Stimulated activated naive CD8-positive, alpha-beta T cell treated with anti-CD3 and anti-CD28 coated beads, Interleukin-15, amount 100 ng/mL, for 72 hours (primary cell): ENCODE results near the gene ZNF527.
"Not testable (repeated sequence)": the region's sequence is repeated elsewhere in the genome, so short reads cannot be mapped to it uniquely, and the experiment has no call there.

Source experiments
- ATAC-seq: fragments of 150-1000 bp; cut with Tn5 transposase; 2 replicates; pipeline ENCODE4 v1.10.0; 2021; ENCODE audit warnings: mild to moderate bottlenecking, moderate library complexity
- DNase-seq, 2 donors: peaks; one replicate each; pipeline ENCODE4 v3.0.0; 2021 to 2022
- H3K27ac Mint-ChIP-seq, 2 donors: one replicate each; pipeline ENCODE4 v1.8.0; 2022; ENCODE audit warnings: mild to moderate bottlenecking in 2 of 2, mixed read lengths in 2 of 2, moderate library complexity in 2 of 2
- H3K27me3 Mint-ChIP-seq: one replicate; pipeline ENCODE4 v1.8.0; 2022; ENCODE audit warnings: mixed read lengths
- H3K4me1 Mint-ChIP-seq: one replicate; pipeline ENCODE4 v1.8.0; 2022; ENCODE audit warnings: mild to moderate bottlenecking, mixed read lengths
- H3K4me3 Mint-ChIP-seq, 2 donors: one replicate each; pipeline ENCODE4 v1.8.0; 2022; ENCODE audit warnings: mild to moderate bottlenecking in 2 of 2, mixed read lengths in 2 of 2, moderate library complexity in 1 of 2
- H3K9me3 Mint-ChIP-seq, 2 donors: one replicate each; pipeline ENCODE4 v1.8.0; 2022; ENCODE audit warnings: mixed read lengths in 2 of 2

The ZNF527 gene

DNA sequence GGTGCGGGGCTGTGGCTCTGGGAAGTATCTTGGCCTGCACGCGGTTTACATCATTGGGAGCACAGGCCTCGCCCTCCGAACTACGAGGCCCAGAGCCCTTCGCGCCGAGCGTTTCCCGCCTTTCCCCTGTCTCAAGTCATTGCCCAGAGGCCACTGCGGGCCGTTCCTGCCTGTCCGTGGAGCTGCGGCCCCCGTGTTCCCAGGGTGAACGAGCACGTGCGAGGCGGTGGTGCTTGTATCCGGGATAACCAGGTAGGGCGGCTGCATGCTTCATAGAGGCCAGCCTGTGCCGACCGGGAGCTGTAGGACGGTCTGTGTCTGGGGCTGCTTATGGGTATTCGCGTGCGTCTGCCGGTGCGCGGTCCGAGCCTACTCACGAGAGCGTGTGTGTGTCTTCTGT, 32.5 kb downstream of the ZNF527 start:
- Mint-ChIP-seq H3K4me1 (no peaks in the 10 kb centered on the region), H3K4me3 (no peak overlapping the region), H3K9me3 (peaks cover 58 to 81% of the 10 kb centered on the region in 2 donors), H3K27me3 (no peaks in the 10 kb centered on the region), H3K27ac (no peak overlapping the region)
- ATAC-seq, result no peak
- DNase-seq, result no peak

DNA sequence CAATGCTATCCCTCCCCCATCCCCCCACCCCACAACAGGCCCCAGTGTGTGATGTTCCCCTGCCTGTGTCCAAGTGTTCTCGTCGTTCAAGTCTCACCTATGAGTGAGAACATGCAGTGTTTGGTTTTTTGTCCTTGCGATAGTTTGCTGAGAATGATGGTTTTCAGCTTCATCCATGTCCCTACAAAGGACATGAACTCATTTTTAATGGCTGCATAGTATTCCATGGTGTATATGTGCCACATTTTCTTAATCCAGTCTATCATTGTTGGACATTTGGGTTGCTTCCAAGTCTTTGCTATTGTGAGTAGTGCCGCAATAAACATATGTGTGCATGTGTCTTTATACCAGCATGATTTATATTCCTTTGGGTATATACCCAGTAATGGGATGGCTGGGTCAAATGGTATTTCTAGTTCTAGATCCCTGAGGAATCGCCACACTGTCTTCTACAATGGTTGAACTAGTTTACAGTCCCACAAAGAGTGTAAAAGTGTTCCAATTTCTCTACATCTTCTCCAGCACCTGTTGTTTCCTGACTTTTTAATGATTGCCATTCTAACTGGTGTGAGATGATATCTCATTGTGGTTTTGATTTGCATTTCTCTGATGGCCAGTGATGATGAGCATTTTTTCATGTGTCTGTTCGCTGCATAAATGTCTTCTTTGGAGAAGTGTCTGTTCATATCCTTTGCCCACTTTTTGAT, 35.4 kb downstream of the ZNF527 start:
- H3K27ac Mint-ChIP-seq, H3K27me3 Mint-ChIP-seq, H3K4me1 Mint-ChIP-seq, DNase-seq, ATAC-seq, H3K4me3 Mint-ChIP-seq: not testable (repeated sequence)
- H3K9me3 Mint-ChIP-seq, result peaks cover 47 to 71% of the 10 kb centered on the region in 2 donors

DNA sequence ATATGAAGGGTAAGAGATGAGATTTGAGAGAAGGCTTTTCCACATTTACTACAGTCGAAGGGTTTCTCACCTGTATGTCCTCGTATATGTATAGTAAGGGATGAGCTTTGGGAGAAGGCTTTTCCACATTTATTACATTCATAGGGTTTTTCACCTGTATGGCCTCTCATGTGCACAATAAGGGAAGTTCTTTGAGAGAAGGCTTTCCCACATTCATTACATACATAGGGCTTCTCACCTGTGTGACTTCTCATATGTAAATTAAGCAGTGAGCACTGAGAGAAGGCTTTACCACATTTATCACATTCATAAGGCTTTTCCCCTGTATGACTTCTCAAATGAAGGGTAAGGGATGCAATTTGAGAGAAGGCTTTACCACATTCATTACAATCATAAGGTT, 41.8 kb downstream of the ZNF527 start:
- Mint-ChIP-seq H3K27ac (no peak overlapping the region), H3K27me3 (no peaks in the 10 kb centered on the region), H3K4me3 (no peak overlapping the region), H3K9me3 (peaks cover 40 to 41% of the 10 kb centered on the region in 2 donors), H3K4me1 (no peaks in the 10 kb centered on the region)
- ATAC-seq (no peak), DNase-seq (no peak)

GRCh38 chr19:37413313-37414084, 42.6 kb downstream of the ZNF527 start:
- Mint-ChIP-seq H3K4me1 (no peaks in the 10 kb centered on the region), H3K9me3 (peaks cover 40% of the 10 kb centered on the region in 2 donors), H3K27me3 (no peaks in the 10 kb centered on the region), H3K4me3 (no peak overlapping the region), H3K27ac (no peak overlapping the region)
- DNase-seq (no peak), ATAC-seq (no peak)
